HepG2 (cell line): Measurements from ENCODE around the gene LRRC37A. TPM values are rescaled to one million over a fixed set of nuclear protein-coding genes. Genes with fewer than 3 reads are reported as not detected.
"Not testable (repeated sequence)": the region's sequence is repeated elsewhere in the genome, so short reads cannot be mapped to it uniquely, and the experiment has no call there.

ENCODE experiments used
- ATF7 ChIP-seq, 2 experiments: fragments of 450-650 bp in 1 of 2; sonication (generic) in 1 of 2; formaldehyde crosslinking in 1 of 2; IDR thresholded peaks; 2 replicates each; pipeline versions ENCODE4 v1.4.0 to v1.6.1; 2016 to 2020; ENCODE audit warnings: antibody characterized with exemption in 1 of 2, mild to moderate bottlenecking in 1 of 2, missing genetic modification reagents in 1 of 2
- BCL6 ChIP-seq: IDR thresholded peaks from 2 replicates; pipeline ENCODE4 v1.6.1; 2016; ENCODE audit warnings: missing genetic modification reagents, missing compliant biosample characterization
- ELF3 ChIP-seq: IDR thresholded peaks from 2 replicates; pipeline ENCODE4 v1.6.1; 2016; ENCODE audit warnings: missing genetic modification reagents, missing compliant biosample characterization
- EP300 ChIP-seq, 3 experiments: sonication (generic) in 1 of 3; formaldehyde crosslinking in 1 of 3; IDR thresholded peaks; 2 replicates each; pipeline versions ENCODE4 v1.5.1 to v1.6.1; 2011 to 2020; ENCODE audit warnings: low read depth in 2 of 3, low read length in 2 of 3, borderline replicate concordance in 1 of 3, improper control_type of control experiment in 1 of 3, mild to moderate bottlenecking in 1 of 3, missing genetic modification reagents in 1 of 3, moderate library complexity in 1 of 3
- JUN ChIP-seq: sonication (generic); formaldehyde crosslinking; IDR thresholded peaks from 2 replicates; pipeline ENCODE4 v1.4.0; 2020; ENCODE audit warnings: mild to moderate bottlenecking, missing genetic modification reagents
- LCORL ChIP-seq, 2 experiments: fragments of 450-650 bp in 1 of 2; sonication (generic) in 1 of 2; formaldehyde crosslinking in 1 of 2; IDR thresholded peaks; 2 replicates each; pipeline versions ENCODE4 v1.5.0 to v1.6.1; 2017 to 2020; ENCODE audit warnings: antibody characterized with exemption in 1 of 2, missing genetic modification reagents in 1 of 2
- MED1 ChIP-seq: sonication (generic); formaldehyde crosslinking; IDR thresholded peaks from 2 replicates; pipeline ENCODE4 v1.4.0; 2020; ENCODE audit warnings: missing genetic modification reagents
- MIER2 ChIP-seq: IDR thresholded peaks from 2 replicates; pipeline ENCODE4 v1.6.1; 2016; ENCODE audit warnings: missing biosample characterization, missing genetic modification reagents
- NFE2 ChIP-seq: sonication (generic); formaldehyde crosslinking; IDR thresholded peaks from 2 replicates; pipeline ENCODE4 v1.4.0; 2020; ENCODE audit warnings: missing genetic modification reagents
- RFXANK ChIP-seq: IDR thresholded peaks from 2 replicates; pipeline ENCODE4 v1.6.1; 2016
- STAG1 ChIP-seq: sonication (generic); formaldehyde crosslinking; IDR thresholded peaks from 2 replicates; pipeline ENCODE4 v1.4.0; 2020; ENCODE audit warnings: missing genetic modification reagents
- TEAD3 ChIP-seq: optimal IDR thresholded peaks from 2 replicates; pipeline ENCODE3; 2016; ENCODE audit warnings: borderline replicate concordance
- THAP11 ChIP-seq: IDR thresholded peaks from 2 replicates; pipeline ENCODE4 v1.6.1; 2016; ENCODE audit warnings: missing biosample characterization, missing genetic modification reagents
- ZNF24 ChIP-seq: fragments of 450-650 bp; IDR thresholded peaks from 2 replicates; pipeline ENCODE4 v1.6.1; 2017; ENCODE audit warnings: antibody characterized with exemption, mild to moderate bottlenecking
- ZNF44 ChIP-seq: sonication (generic); formaldehyde crosslinking; IDR thresholded peaks from 2 replicates; pipeline ENCODE4 v1.5.1; 2020; ENCODE audit warnings: mild to moderate bottlenecking, missing genetic modification reagents
- polyA plus RNA-seq, 8 experiments: library from polyadenylated mRNA; depleted of rRNA in 3 of 8; stranded (reverse) in 7 of 8; unstranded in 1 of 8; fragments of >200 nt; fragmentation: Illumina TruSeq in 4 of 8; extraction: Trizol in 4 of 8; gene quantifications; 2 replicates each; pipeline versions ENCODE4 v1.2.1 to v1.2.3, GENCODE V29; 2011 to 2016; ENCODE audit warnings: low read depth in 4 of 8, missing spikeins in 1 of 8, mixed read lengths in 1 of 8; ENCODE audit not compliant: insufficient read depth in 1 of 8
- total RNA-seq, 5 experiments: library from RNA; depleted of rRNA; stranded (reverse); fragments of >200 nt; fragmentation: Illumina TruSeq; extraction: Trizol; gene quantifications; 2 replicates each; pipeline ENCODE4 v1.2.3, GENCODE V29; 2016; ENCODE audit warnings: low read depth in 1 of 5
- TF ChIP-seq, protein P1 (sequence below), 2 experiments: sonication (generic) in 1 of 2; formaldehyde crosslinking in 1 of 2; IDR thresholded peaks; 2 replicates each; pipeline versions ENCODE4 v1.4.0 to v1.6.1; 2018 to 2020; ENCODE audit warnings: missing genetic modification reagents in 2 of 2, borderline replicate concordance in 1 of 2, low read depth in 1 of 2, mild to moderate bottlenecking in 1 of 2, missing biosample characterization in 1 of 2
- TF ChIP-seq, protein P2 (sequence below): IDR thresholded peaks from 2 replicates; pipeline ENCODE4 v1.6.1; 2012; ENCODE audit warnings: inconsistent platforms
- TF ChIP-seq, protein P3 (sequence below): sonication (generic); formaldehyde crosslinking; conservative IDR thresholded peaks from 2 replicates; pipeline ENCODE4 v1.4.0; 2020; ENCODE audit warnings: mild to moderate bottlenecking, missing genetic modification reagents, moderate library complexity
- TF ChIP-seq, protein P4 (sequence below): IDR thresholded peaks from 2 replicates; pipeline ENCODE4 v1.6.1; 2018; ENCODE audit warnings: missing genetic modification reagents, mild to moderate bottlenecking, missing compliant biosample characterization
- TF ChIP-seq, protein P5 (sequence below): sonication (generic); formaldehyde crosslinking; IDR thresholded peaks from 2 replicates; pipeline ENCODE4 v1.4.0; 2020; ENCODE audit warnings: missing genetic modification reagents

Gene LRRC37A
- total and polyA plus RNA-seq, 2 of the 13 experiments (the other 11 are each of a cell fraction or from before 2014, with no cell fraction given) = 0.97 to 1.3 TPM

DNA sequence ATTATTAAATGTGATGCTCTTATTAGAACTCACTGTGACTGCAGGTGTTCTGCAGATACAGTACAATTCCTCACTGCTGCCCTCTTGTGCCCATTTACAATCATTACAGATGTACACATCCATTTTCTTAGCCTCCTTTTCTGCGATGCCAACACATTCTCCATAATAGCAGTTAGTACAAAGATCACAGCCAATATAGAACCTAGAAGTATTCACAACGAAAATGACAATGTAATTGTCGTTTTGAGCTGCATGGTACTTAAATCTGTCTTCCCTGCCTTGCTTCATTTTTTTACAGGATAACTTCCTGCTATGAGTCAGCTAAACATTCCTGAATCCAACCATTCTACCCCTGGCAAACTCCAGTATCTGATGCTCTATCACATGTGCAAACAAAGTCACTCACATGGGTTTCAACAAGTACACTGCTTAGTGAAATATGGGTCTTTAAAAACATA is 8.1 kb upstream of the LRRC37A start (continued):
- TF ChIP-seq, protein P1, sequence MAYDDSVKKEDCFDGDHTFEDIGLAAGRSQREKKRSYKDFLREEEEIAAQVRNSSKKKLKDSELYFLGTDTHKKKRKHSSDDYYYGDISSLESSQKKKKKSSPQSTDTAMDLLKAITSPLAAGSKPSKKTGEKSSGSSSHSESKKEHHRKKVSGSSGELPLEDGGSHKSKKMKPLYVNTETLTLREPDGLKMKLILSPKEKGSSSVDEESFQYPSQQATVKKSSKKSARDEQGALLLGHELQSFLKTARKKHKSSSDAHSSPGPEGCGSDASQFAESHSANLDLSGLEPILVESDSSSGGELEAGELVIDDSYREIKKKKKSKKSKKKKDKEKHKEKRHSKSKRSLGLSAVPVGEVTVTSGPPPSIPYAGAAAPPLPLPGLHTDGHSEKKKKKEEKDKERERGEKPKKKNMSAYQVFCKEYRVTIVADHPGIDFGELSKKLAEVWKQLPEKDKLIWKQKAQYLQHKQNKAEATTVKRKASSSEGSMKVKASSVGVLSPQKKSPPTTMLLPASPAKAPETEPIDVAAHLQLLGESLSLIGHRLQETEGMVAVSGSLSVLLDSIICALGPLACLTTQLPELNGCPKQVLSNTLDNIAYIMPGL (CRISPR knock-in tag; IDR thresholded peaks at IDR 0.05; ENCODE audit: borderline replicate concordance in 1 of 2, low read depth in 1 of 2) = peak; percentile 28 to 82; a peak in 1 of 4 replicates
- TF ChIP-seq, protein P2, sequence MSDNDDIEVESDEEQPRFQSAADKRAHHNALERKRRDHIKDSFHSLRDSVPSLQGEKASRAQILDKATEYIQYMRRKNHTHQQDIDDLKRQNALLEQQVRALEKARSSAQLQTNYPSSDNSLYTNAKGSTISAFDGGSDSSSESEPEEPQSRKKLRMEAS = peak; percentile 22; the same call in 1 of the 2 replicates
- peak; percentile 26 for TF ChIP-seq LCORL (IDR thresholded peaks at IDR 0.05)
- TF ChIP-seq LCORL (CRISPR knock-in tag; IDR thresholded peaks at IDR 0.05) = peak; percentile 35; the same call in 1 of the 2 replicates
- TF ChIP-seq NFE2 (CRISPR knock-in tag) = peak; percentile 51
- TF ChIP-seq, protein P3, sequence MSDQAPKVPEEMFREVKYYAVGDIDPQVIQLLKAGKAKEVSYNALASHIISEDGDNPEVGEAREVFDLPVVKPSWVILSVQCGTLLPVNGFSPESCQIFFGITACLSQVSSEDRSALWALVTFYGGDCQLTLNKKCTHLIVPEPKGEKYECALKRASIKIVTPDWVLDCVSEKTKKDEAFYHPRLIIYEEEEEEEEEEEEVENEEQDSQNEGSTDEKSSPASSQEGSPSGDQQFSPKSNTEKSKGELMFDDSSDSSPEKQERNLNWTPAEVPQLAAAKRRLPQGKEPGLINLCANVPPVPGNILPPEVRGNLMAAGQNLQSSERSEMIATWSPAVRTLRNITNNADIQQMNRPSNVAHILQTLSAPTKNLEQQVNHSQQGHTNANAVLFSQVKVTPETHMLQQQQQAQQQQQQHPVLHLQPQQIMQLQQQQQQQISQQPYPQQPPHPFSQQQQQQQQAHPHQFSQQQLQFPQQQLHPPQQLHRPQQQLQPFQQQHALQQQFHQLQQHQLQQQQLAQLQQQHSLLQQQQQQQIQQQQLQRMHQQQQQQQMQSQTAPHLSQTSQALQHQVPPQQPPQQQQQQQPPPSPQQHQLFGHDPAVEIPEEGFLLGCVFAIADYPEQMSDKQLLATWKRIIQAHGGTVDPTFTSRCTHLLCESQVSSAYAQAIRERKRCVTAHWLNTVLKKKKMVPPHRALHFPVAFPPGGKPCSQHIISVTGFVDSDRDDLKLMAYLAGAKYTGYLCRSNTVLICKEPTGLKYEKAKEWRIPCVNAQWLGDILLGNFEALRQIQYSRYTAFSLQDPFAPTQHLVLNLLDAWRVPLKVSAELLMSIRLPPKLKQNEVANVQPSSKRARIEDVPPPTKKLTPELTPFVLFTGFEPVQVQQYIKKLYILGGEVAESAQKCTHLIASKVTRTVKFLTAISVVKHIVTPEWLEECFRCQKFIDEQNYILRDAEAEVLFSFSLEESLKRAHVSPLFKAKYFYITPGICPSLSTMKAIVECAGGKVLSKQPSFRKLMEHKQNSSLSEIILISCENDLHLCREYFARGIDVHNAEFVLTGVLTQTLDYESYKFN = 0 out of 2 replicates have a peak, but pooled peaks have one; percentile 10
- peak; percentile 64; the same call in 1 of the 2 replicates for TF ChIP-seq JUN (CRISPR knock-in tag)
- 0 out of 2 replicates have a peak, but pooled peaks have one; percentile 21 for TF ChIP-seq BCL6
- TF ChIP-seq, protein P4, sequence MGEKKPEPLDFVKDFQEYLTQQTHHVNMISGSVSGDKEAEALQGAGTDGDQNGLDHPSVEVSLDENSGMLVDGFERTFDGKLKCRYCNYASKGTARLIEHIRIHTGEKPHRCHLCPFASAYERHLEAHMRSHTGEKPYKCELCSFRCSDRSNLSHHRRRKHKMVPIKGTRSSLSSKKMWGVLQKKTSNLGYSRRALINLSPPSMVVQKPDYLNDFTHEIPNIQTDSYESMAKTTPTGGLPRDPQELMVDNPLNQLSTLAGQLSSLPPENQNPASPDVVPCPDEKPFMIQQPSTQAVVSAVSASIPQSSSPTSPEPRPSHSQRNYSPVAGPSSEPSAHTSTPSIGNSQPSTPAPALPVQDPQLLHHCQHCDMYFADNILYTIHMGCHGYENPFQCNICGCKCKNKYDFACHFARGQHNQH (CRISPR knock-in tag) = peak; percentile 47; the same call in 1 of the 2 replicates
- 0 out of 2 replicates have a peak, but pooled peaks have one; percentile 18 for TF ChIP-seq MIER2
- TF ChIP-seq ATF7 (IDR thresholded peaks at IDR 0.05) = 0 out of 2 replicates have a peak, but pooled peaks have one; percentile 14
- TF ChIP-seq ATF7 (CRISPR knock-in tag; IDR thresholded peaks at IDR 0.05); EP300 (CRISPR knock-in tag; IDR thresholded peaks at IDR 0.05; ENCODE audit: borderline replicate concordance): not testable (repeated sequence)
- TF ChIP-seq ZNF24 = 0 out of 2 replicates have a peak, but pooled peaks have one; percentile 22
- TF ChIP-seq RFXANK = 0 out of 2 replicates have a peak, but pooled peaks have one; percentile 26
- peak; percentile 58 for TF ChIP-seq MED1 (CRISPR knock-in tag)
- TF ChIP-seq THAP11 = peak; percentile 55
- peak in 1 of 2 experiments; percentile 40; a peak in 1 of 4 replicates for TF ChIP-seq EP300 (IDR thresholded peaks at IDR 0.05; ENCODE audit: low read depth in 2 of 2, low read length in 2 of 2)
- peak; percentile 86 for TF ChIP-seq TEAD3
- peak; percentile 99 for TF ChIP-seq ELF3 (CRISPR knock-in tag)
- TF ChIP-seq, protein P5, sequence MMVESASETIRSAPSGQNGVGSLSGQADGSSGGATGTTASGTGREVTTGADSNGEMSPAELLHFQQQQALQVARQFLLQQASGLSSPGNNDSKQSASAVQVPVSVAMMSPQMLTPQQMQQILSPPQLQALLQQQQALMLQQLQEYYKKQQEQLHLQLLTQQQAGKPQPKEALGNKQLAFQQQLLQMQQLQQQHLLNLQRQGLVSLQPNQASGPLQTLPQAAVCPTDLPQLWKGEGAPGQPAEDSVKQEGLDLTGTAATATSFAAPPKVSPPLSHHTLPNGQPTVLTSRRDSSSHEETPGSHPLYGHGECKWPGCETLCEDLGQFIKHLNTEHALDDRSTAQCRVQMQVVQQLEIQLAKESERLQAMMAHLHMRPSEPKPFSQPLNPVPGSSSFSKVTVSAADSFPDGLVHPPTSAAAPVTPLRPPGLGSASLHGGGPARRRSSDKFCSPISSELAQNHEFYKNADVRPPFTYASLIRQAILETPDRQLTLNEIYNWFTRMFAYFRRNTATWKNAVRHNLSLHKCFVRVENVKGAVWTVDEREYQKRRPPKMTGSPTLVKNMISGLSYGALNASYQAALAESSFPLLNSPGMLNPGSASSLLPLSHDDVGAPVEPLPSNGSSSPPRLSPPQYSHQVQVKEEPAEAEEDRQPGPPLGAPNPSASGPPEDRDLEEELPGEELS (CRISPR knock-in tag) = peak; percentile 33; the same call in 1 of the 2 replicates
- 0 out of 2 replicates have a peak, but pooled peaks have one; percentile 25 for TF ChIP-seq ZNF44 (CRISPR knock-in tag)
- TF ChIP-seq STAG1 (CRISPR knock-in tag) = peak; percentile 82
